ENCODE results near the gene NAPEPLD. TPM values are rescaled to one million over a fixed set of nuclear protein-coding genes. Genes with fewer than 3 reads are reported as not detected.

The NAPEPLD gene
- polyA plus RNA-seq, 1 donor from 2014 or later = 8.8 TPM

GRCh38 chr7:103106005-103106702 is 42.7 kb downstream of the NAPEPLD start:
- H3K36me3 ChIP-seq (ENCODE audit: insufficient read depth, low read length) = no peaks in the 10 kb centered on the region
- no peak overlapping the region for H3K9ac ChIP-seq (ENCODE audit: low read length)
- H3F3A ChIP-seq (ENCODE audit: insufficient read depth, low read length, poor library complexity, severe bottlenecking) = no peaks in the 10 kb centered on the region
- TF ChIP-seq RAD21 (conservative IDR thresholded peaks at IDR 0.05) = no peak
- no peak for TF ChIP-seq POLR2AphosphoS5 (IDR thresholded peaks at IDR 0.05)
- no peak for TF ChIP-seq EP300 (conservative IDR thresholded peaks at IDR 0.05; ENCODE audit: poor library complexity, severe bottlenecking)
- TF ChIP-seq EZH2 (IDR thresholded peaks at IDR 0.05; ENCODE audit: borderline replicate concordance, insufficient read depth, low read length, poor library complexity, severe bottlenecking) = no peak
- no peak for TF ChIP-seq TAF1 (IDR thresholded peaks at IDR 0.05; ENCODE audit: low read depth)
- TF ChIP-seq SMC3 (conservative IDR thresholded peaks at IDR 0.05; ENCODE audit: poor library complexity) = no peak
- TF ChIP-seq, protein P1, sequence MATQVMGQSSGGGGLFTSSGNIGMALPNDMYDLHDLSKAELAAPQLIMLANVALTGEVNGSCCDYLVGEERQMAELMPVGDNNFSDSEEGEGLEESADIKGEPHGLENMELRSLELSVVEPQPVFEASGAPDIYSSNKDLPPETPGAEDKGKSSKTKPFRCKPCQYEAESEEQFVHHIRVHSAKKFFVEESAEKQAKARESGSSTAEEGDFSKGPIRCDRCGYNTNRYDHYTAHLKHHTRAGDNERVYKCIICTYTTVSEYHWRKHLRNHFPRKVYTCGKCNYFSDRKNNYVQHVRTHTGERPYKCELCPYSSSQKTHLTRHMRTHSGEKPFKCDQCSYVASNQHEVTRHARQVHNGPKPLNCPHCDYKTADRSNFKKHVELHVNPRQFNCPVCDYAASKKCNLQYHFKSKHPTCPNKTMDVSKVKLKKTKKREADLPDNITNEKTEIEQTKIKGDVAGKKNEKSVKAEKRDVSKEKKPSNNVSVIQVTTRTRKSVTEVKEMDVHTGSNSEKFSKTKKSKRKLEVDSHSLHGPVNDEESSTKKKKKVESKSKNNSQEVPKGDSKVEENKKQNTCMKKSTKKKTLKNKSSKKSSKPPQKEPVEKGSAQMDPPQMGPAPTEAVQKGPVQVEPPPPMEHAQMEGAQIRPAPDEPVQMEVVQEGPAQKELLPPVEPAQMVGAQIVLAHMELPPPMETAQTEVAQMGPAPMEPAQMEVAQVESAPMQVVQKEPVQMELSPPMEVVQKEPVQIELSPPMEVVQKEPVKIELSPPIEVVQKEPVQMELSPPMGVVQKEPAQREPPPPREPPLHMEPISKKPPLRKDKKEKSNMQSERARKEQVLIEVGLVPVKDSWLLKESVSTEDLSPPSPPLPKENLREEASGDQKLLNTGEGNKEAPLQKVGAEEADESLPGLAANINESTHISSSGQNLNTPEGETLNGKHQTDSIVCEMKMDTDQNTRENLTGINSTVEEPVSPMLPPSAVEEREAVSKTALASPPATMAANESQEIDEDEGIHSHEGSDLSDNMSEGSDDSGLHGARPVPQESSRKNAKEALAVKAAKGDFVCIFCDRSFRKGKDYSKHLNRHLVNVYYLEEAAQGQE (IDR thresholded peaks at IDR 0.05; ENCODE audit: borderline replicate concordance) = no peak
- no peak for TF ChIP-seq MXI1 (conservative IDR thresholded peaks at IDR 0.05; ENCODE audit: poor library complexity, severe bottlenecking)
- TF ChIP-seq, protein P2, sequence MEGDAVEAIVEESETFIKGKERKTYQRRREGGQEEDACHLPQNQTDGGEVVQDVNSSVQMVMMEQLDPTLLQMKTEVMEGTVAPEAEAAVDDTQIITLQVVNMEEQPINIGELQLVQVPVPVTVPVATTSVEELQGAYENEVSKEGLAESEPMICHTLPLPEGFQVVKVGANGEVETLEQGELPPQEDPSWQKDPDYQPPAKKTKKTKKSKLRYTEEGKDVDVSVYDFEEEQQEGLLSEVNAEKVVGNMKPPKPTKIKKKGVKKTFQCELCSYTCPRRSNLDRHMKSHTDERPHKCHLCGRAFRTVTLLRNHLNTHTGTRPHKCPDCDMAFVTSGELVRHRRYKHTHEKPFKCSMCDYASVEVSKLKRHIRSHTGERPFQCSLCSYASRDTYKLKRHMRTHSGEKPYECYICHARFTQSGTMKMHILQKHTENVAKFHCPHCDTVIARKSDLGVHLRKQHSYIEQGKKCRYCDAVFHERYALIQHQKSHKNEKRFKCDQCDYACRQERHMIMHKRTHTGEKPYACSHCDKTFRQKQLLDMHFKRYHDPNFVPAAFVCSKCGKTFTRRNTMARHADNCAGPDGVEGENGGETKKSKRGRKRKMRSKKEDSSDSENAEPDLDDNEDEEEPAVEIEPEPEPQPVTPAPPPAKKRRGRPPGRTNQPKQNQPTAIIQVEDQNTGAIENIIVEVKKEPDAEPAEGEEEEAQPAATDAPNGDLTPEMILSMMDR (IDR thresholded peaks at IDR 0.05; ENCODE audit: poor library complexity, severe bottlenecking) = no peak
- no peak overlapping the region for H2AFZ ChIP-seq (ENCODE audit: low read depth, low read length)
- H3K9me3 ChIP-seq (ENCODE audit: low read length) = no peaks in the 10 kb centered on the region
- H3K9me2 ChIP-seq (ENCODE audit: insufficient read depth, low read length) = no peaks in the 10 kb centered on the region
- H3K27ac ChIP-seq (ENCODE audit: low read length) = no peak overlapping the region
- no peaks in the 10 kb centered on the region for H4K20me1 ChIP-seq (ENCODE audit: insufficient read depth)
- H3K4me3 ChIP-seq (ENCODE audit: low read length) = no peak overlapping the region
- H3K79me2 ChIP-seq (replicated peaks; ENCODE audit: insufficient read depth, low read length) = no peaks in the 10 kb centered on the region
- no peak overlapping the region for H3K4me2 ChIP-seq (ENCODE audit: low read length)
- H3K27me3 ChIP-seq (ENCODE audit: insufficient read depth, low read depth, low read length) = no peaks in the 10 kb centered on the region

- Histone ChIP-seq H3K27ac (ENCODE audit: low read length) (no peak overlapping the region), H3K27me3 (ENCODE audit: insufficient read depth, low read depth, low read length) (no peaks in the 10 kb centered on the region), H3K36me3 (ENCODE audit: insufficient read depth, low read length) (peaks cover 8% of the 10 kb centered on the region), H3K79me2 (replicated peaks; ENCODE audit: insufficient read depth, low read length) (no peaks in the 10 kb centered on the region), H3K9ac (ENCODE audit: low read length) (no peak overlapping the region), H3K9me2 (ENCODE audit: insufficient read depth, low read length) (no peaks in the 10 kb centered on the region), H4K20me1 (ENCODE audit: insufficient read depth) (no peaks in the 10 kb centered on the region), H3K9me3 (ENCODE audit: low read length) (no peaks in the 10 kb centered on the region), H3K4me2 (ENCODE audit: low read length) (no peak overlapping the region), H3K4me3 (ENCODE audit: low read length) (no peak overlapping the region), H2AFZ (ENCODE audit: low read depth, low read length) (no peak overlapping the region), H3F3A (ENCODE audit: insufficient read depth, low read length, poor library complexity, severe bottlenecking) (no peaks in the 10 kb centered on the region)
- no peak for TF ChIP-seq EP300 (conservative IDR thresholded peaks at IDR 0.05; ENCODE audit: poor library complexity, severe bottlenecking)
- TF ChIP-seq, protein P2 (IDR thresholded peaks at IDR 0.05; ENCODE audit: poor library complexity, severe bottlenecking) = no peak
Measured at GRCh38 chr7:103101543-103101942, 47.4 kb downstream of the NAPEPLD start.
